Activated CD4-positive, CD25-positive, alpha-beta regulatory T cell (primary cell): ENCODE measurements around the gene ERC1.
"Not testable (repeated sequence)": the region's sequence is repeated elsewhere in the genome, so short reads cannot be mapped to it uniquely, and the experiment has no call there.

Experiments
- DNase-seq, 4 experiments: peaks; one replicate each; lab custom pipeline; 2025; lab: John Stamatoyannopoulos, UW

The ERC1 gene

GRCh38 chr12:1220127-1221092, 229.4 kb downstream of the ERC1 start:
- DNase-seq = no peak

DNA sequence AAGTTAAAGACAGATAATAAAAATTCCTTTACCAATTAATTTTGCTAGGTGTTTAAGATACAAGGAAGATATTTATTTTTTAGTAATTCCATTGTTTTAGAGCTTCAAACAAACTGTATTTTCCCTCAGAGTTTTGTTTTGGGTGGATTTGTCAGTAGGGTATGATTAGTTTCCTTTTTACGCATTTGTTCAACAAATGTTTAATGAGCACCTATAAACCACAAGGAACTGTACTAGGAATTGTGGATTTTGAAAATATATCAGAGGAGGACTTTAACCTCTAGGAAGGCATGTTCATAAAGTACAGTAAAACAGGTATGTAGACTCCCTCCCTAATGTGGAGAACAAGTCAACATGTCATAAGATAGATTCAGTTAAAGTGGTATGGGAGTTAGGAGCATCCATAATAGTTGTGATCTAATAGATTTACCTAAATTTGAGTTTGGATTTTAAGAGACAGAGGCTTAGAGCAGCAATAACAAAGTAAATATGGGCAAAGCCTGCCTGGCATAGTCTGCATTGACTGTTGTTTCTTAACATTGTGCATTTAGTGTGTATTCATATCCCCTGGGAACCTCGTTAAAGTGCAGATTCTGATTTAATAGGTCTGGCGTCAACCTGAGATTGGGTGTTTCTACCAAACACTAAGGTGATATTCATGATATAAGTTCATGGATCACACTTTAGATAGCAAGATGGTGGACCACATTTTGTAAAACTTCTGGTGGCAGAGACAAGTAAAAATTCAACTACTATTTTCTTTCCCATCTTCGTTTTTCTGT, 232.0 kb downstream of the ERC1 start:
- no peak for DNase-seq

DNA sequence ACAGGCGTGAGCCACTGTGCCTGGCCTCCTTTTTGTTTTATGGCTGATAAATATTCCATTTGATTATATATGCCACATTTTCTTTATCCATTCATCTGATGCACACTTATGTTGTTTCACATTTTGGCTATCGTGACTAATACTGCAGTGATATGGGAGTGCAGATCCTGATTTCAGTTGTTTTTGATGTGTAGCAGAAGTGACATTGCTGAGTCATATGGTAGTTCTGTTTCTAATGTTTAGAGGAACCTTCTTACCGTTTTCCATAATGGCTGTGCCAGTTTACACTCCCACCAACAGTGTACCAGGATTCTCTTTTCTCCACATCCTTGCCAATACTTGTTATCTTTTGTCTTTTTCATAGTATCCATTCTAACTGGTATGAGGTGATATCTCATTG, 235.9 kb downstream of the ERC1 start:
- DNase-seq = no peak

- DNase-seq = no peak
Measured at GRCh38 chr12:1234073-1234472, 243.1 kb downstream of the ERC1 start.

GRCh38 chr12:1246637-1247036, 255.6 kb downstream of the ERC1 start:
- DNase-seq = no peak

DNA sequence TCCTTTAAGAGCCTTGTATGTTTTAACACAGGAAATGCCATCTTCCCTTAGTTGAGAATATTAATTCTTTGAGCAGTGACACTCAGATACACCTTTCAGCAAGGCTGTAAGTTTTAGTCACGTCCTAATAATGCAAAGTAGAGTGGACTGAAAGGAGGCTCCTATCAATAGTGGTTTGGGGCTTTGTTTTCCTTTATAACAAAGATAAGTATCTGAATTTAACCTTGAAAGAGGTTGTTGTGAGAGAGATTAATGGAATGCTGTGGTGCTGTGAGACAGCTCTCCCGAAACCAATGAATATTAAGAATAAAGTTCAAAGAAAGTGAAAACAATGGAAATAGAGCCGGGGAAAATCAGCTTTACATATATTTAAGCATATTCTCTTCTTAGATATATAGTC, 259.6 kb downstream of the ERC1 start:
- DNase-seq = no peak

DNA sequence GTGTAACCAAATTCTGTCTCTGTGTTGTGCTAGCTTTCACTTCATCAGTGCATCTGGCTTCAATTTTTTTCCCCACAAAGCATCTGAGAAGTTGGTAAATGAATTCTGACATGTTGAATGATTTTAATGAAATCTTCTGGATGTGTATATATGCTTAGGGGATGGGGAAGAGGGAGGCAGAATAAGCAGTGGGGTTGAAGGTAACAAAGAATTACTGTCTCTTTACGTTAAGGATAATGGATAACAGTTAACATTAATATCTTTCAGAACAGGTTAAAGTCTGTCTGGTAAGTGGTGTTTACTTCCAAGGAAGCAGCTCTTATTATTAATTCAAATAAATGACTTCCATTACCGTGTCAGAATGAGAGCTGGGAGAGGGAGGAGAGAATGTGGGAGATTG, 261.7 kb downstream of the ERC1 start:
- DNase-seq = no peak

GRCh38 chr12:1255125-1255524, 264.1 kb downstream of the ERC1 start:
- DNase-seq = not testable (repeated sequence)

GRCh38 chr12:1255854-1256253, 264.8 kb downstream of the ERC1 start:
- not testable (repeated sequence) for DNase-seq

- DNase-seq = no peak
Measured at GRCh38 chr12:1256285-1256684, 265.3 kb downstream of the ERC1 start.

DNA sequence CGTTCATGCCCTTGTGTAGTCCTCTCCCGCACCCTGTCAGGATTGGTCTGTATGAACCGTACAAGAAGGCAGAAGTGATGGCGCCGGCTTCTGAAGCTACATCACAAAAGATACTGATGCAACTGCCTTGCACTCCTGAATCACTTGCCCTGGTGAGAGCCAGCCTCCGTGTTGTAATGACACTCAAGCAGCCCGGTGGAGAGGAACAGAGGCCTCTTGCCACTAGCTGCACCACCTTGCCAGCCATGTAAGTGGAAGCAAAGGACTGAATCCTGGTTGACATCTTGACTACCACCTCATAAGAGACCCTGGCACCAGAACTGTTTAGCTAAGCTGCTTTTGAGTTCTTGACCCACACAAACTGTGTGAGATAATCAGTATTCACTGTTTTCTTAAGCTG, 266.0 kb downstream of the ERC1 start:
- DNase-seq = no peak

DNA sequence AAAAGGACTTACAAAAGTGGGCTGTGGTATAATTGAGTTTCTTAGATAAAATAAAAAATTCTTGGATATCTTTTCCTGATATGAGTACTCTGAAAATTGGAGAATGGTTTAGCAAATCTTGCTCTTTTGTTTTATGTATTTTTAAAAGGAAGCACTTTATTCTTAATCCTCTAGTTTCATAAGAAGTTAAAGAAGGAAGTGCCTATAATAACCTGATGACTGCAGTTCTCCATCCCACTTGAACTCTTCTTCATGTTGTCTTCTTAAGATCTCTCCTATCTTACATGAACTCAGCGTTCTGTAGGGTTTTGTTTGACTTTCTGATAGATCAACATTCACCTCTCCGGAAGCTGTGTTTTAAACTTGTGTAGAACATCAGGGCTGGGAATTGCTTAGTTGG, 271.0 kb downstream of the ERC1 start:
- no peak for DNase-seq

- no peak for DNase-seq
Measured at GRCh38 chr12:1267243-1267642, 276.2 kb downstream of the ERC1 start.

DNA sequence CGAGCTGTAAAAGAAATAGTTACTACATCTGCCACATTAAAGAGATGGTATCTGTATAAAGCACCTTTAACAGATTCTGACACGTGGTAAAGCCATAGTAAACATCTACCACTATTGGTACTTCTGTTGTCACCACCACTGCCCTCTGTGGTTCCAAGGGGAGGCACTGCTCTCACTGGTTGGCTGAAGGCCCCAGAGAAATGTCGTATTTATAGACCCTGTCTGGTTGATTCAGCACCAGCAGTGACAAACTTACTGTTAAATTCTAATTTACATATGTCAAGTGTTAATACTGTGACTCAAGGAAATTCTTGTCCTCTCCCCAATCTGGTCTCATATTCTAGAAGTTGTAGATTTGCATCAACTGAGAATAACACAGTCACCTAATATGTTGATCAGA, 281.1 kb downstream of the ERC1 start:
- DNase-seq = no peak

DNA sequence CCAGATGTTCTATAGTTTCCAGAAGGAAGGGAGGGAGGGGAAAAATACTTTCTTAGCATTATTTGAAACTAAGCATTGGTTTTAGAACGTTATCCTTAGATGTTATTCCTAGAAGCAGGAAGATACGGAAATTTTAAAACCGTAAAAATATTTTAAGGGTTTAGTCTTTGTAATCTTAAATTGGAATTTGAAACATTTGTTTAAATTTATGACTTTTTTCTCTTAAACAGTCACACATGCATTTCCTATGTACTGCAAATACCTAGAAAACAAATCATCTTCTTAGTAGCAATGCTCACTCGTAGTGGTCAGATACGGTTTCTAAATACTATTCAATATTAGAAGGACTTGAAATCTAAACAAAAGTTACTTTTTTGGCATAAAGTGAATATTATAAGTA, 282.0 kb downstream of the ERC1 start:
- no peak for DNase-seq

DNA sequence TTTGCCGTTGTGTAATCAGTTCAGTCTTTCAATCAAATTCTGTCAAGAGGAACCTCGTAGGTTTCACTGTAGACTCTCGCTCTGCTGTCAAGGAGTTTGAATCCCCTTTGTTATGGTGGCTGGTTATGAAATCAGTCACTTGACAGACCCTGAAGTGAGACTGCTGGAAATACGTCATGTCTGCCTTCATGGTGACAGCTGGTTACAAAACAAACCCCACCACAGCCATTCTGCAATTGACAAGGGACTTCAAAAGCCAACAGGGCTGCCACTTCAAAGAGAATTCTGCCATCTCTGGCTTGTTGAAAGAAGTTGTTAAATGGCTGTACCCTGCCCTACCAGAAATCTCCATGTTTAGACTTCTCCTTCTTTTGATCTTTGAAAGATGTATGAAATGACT, 286.9 kb downstream of the ERC1 start:
- DNase-seq = no peak

DNA sequence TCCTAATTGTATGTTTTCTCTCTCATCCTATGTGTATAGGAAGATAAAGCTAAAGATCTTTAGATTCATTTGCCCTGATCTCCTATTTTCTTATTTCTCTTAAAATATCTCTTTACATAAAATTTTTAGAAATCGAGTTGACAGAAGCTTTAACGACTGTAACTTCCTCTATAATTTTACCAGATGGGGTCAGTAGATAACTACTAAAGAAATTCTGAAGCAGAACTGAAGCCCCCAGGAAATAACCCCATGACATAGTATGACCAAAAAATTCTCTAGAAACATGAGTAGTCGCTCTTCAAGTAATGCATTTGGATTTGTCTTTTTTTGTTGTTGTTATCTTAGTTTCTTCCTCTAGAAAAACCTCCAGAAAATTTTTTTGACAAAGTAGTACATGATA, 288.0 kb downstream of the ERC1 start:
- no peak for DNase-seq

- DNase-seq = no peak
Measured at GRCh38 chr12:1280059-1280458, 289.0 kb downstream of the ERC1 start.

- no peak for DNase-seq
Measured at GRCh38 chr12:1281683-1282366, 290.8 kb downstream of the ERC1 start.

DNA sequence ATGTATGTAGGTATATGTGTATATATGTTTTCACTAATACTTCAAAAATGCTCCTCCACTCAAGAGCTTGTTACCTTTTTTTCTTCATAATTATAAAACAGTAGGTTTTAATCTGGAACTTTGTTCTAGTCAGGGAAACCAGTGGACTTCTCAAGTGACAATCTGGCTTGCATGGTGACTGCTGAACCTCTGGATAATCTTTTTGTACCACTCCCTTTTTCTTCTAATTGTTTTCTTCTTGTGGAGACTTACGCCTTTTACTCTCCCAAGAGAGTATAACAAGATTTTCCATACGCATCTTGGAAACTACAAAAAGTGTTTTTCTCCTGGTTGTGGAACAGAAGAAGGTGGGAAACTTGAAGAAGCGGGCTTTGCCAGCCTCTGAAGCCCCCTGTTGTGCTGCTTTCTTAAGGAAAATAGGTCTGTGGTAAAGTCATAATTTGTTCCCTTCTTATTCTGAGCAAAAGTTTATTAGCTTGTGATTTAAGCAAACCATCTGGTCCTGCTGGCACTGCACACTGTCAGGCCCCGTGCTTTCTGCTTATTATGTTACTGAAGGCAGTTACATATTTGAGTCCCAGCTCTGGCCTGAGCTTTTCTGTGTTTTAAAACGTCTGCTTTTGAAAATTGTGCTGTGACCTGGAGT, 291.8 kb downstream of the ERC1 start:
- no peak for DNase-seq

DNA sequence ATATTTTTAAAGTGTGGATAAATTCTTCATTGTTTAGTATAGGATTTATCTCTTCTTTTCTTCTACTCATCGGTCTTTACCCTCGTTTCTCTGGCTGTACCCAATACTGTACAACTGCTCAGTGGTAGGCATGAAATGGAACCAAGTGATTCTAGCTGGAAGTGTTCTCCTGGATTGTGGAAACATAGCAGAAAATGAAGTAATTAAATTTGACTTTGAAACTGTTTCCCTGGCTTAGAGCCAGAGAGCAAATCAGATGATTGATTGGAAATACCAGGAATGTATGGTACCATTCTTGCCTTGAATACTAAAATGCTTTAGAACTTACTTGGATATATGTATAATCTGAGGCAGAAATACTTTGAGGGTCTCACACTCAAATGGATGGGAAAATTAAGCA, 292.3 kb downstream of the ERC1 start:
- DNase-seq = no peak

DNA sequence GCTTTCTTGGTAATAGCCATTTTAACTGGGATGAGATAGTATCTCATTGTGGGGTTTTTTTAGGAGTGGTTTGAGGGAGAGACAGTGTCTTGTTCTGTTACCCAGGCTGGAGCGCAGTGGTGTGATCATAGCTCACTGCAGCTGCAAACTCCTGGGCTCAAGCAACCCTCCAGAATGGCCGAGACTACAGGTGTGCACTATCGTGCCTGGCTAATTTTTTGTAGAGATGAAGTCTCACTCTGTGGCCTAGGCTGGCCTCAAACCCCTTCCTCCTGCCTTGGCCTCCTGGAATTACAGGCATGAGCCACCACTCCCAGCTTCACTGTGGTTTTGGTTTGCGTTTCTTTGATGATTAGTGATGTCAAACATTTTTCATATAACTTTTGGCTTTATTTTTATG, 293.6 kb downstream of the ERC1 start:
- no peak for DNase-seq
